ENCODE data around the gene ABLIM2.

- no peak for TF ChIP-seq POLR2A (IDR thresholded peaks at IDR 0.05; ENCODE audit: low read depth)
- no peak for TF ChIP-seq CTCF (IDR thresholded peaks at IDR 0.05)
- TF ChIP-seq POLR2AphosphoS5 (IDR thresholded peaks at IDR 0.05), result no peak
Measured at GRCh38 chr4:8185295-8185694, 26.7 kb upstream of the ABLIM2 start.
